HG03342 (cell line): ENCODE results near the gene AKT1S1.
A peak's percentile ranks its signal among the peaks of the same experiment; 100 is the strongest.

Experiments used
- ATAC-seq: cut with Tn5 transposase; IDR thresholded peaks from one replicate; pipeline ENCODE4 v1.9.1; 2021; ENCODE audit warnings: mild to moderate bottlenecking, moderate library complexity; ENCODE audit not compliant: unreplicated experiment

AKT1S1 gene

DNA sequence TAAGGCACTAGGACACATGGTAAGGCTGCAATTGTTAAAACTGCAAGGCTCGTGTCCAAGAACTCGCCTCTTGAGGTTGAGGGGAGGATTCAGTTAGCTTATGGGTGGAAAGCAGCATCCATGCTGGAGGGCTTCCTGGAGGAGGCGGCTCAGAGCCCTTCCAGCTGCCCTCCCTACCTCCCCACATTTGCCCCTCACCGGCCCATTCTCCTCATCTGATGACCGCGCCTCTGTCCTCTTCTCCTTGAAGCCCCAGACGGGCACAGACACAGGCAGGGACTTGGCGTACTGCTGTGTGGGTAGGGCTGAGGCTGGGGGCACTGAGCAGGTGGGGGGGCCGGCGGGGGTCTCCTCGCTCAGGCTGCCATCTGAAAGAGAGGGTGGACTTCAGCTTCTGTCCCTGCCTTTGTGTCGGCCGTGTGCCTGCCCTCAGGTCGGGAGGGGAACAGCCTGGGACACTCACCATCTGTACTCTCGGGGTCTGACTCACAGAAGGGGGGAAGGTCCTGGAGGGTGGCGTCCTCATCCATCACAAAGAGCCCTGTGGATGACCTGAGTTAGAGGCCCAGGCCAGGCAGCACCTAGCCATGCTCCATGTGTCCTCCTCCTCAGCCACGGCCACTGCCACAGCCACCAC, 5.7 kb downstream of the AKT1S1 start:
- no peak for ATAC-seq

DNA sequence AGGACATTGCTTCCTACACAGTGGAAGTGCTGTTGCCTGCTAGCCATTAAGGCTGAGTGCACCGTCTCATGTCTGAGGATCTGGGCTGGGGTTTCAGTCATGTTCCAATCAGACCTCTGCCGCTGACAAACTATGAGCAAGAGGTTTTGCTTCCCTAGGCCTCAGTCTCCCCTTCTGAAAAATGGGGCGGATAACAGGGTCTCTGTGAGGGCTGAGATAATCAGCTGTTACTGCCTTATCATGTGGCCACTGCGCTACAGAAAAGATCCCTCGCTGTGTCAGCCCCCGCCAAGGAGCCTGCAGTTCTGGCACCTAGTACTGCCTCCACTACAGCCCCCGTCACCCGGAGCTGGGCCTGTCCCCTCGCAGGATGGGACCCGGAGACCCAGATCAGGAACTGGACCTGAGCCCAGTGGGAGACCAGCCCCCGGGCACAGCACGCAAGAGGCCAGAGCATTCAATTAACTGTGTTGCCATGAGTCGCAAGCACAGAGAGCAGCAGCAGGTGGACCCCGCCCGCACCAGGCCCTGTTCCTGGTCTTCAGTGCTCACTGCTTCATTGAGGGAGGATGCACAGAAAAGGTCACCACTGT, 6.8 kb downstream of the AKT1S1 start:
- ATAC-seq = no peak

DNA sequence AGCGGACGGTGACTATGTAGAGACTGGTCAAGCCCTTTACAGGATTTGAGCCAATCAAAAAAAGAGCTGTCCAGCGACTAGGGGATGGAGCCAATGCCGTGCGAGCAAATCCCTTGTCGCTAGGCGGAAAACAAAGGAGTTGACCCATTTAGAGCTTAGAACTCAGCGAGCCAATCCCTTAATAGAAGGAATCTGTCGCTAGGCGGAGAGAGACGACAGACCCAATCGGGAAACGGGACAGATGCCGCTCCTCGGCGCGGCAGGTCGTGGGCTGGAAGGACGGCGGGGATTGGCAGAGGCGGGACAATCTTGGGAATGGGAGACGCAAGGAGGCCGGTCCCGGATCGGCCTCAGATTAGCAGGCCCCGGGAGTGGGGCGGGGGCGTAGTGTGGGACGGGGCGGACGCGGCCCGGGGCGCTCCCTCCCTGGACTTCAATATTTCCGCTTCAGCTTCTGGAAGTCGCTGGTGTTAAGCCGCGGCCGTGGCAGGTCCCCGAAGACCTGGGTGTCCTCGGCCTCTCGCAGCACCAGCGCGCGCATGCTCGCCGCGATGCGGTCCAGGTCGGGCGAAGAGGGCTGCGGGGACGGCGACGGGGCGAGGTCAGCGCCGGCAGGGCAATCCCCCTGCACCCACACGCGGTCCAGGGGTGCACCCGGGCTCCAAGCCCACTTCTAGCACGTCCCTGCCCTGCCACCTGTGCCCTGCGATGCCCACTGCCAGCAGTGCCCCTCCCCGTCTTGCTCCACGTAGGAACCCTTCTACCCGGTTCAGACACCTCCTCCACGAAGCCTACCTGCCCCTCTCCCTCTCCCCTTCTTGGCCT, 7.5 kb downstream of the AKT1S1 start:
- peak; percentile 57 for ATAC-seq

DNA sequence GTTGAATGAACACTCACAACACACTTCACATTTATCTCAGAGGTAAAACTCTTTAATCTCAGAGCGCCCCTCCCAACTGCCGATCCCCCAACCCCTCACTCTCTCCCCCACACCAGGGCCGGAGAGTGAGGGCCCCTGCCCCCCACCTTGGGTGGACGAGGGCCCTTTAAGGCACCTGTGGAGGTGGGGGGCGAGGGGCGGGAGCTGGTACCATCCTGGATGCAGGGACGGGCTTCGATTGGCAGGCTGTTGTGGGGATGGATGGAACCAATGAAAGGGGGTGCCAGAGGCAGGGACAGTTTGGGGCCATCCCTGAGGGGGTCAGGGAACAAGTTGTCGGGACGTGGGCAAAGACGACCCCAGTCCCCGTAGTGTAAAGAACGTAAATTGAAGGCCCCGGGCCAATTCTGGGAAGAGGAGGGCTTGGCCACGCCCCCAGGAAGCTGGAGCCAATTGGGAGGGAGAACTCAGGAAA, 8.1 kb downstream of the AKT1S1 start:
- ATAC-seq = peak; percentile 5

DNA sequence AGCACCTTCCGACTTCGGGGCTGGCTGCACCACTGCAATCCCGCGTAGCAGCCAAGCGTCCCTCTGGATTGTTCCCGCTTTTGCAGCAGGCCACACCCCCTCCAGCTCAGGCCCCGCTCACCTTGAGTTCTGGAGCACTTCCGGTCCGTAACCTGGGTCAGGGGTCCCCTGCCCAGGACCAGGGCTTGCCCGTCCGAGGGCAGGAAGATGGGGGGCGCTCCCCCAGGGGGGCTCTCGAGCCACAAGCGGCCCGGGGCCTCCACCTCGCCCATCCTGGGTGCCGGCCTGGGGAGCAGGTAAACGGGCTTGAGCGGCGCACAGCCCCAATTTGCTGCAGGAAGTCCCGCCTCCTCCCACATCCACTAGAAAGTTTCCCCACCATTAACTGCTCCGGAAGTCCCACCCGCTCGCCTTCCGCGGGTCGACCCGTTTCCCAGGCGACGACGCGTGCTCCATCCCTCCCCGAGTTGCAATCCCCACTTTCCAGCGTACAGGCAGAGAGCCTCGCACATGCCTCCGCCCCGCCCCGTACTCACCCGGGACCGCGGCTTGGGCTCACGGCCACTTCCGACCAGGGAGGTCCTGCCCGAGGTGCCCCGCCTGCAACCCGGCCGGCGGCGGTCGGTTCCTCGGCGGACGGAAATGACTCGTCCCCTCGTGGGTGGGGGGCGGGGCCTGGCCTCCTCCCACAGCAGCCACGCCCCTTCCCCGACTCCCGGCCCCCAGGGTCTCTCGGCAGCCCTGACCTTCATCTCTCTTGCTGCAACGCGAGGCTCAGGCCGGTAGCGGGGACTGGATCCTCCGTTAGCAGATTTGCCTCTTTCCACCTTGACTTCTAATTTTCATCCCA, 10.0 kb downstream of the AKT1S1 start, which contains the start of gene PNKP:
Gene PNKP, minus strand, starts transcription at position 644 of the 850 bp plus-strand sequence. Its CDS starts 372 bp downstream, at position 272.
- peak; percentile 32 for ATAC-seq

DNA sequence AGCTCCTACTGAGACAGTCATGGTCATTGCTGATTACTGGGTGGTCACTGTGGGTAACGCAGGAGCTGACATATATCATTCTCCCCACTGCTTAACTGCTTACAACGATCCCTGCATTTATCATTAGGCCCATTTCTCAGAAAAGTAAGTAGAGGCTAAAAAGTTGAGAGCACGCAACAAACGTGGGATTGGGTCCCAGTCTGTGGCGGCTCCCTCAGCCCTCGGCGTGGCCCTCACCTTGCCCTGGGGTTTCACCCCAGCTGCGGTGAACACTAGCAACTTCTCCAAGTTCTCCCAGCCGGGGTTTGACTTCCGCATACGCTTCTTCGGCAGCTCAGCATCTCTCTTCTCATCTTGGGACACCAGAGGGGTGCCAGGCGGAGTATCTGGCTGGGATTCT, 12.3 kb downstream of the AKT1S1 start:
- no peak for ATAC-seq

DNA sequence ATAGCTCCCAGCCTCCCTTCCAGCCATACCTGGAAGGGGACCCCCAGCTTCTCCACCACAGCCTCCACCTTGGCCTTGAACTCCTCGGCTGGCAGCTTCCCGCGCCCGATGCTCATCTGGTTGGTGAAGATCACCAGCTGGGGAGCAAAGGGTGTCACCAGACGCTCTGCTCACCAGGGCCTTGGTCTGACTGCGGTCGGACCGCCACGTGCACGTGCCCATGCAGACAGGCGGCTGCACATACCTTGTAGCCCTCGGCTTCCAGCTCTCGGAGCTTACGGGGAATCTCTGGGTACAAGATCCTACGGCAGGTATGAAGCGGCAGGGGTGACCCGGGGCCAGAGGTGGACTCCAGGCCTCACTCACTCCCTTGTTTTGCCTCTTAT, 13.2 kb downstream of the AKT1S1 start:
- no peak for ATAC-seq

DNA sequence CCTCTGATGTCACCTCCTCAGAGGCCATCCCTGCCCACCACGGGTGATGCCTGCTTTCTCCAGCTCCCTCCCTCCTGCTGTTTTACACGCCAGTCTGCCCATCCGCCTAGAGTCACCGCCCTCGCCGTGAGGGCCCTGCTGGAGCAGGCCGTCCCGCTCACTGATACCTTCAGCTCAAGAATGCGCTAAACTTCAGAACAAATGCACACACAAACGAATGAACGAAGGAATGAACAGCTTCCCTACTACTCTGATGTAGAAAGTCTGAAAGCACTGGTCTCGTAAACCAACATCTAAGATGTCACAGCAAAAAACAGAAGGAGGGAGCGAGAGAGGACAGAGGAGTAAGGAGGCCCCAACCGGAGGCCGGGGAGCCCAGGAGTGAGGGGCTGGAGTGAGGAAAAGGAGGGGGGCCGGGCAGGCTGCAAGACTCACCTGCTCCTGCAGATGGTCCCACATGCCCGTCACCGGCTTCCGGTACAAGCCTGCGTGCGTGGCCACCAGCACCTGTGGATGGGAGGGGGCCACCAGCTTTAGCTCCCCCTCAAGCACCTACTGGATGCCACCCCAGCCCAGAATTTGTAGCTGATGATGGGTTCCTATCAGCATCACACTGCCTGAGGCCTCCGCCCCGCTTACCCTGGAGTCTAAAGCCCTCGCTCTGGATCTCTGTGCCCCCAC, 13.8 kb downstream of the AKT1S1 start:
- ATAC-seq = no peak

DNA sequence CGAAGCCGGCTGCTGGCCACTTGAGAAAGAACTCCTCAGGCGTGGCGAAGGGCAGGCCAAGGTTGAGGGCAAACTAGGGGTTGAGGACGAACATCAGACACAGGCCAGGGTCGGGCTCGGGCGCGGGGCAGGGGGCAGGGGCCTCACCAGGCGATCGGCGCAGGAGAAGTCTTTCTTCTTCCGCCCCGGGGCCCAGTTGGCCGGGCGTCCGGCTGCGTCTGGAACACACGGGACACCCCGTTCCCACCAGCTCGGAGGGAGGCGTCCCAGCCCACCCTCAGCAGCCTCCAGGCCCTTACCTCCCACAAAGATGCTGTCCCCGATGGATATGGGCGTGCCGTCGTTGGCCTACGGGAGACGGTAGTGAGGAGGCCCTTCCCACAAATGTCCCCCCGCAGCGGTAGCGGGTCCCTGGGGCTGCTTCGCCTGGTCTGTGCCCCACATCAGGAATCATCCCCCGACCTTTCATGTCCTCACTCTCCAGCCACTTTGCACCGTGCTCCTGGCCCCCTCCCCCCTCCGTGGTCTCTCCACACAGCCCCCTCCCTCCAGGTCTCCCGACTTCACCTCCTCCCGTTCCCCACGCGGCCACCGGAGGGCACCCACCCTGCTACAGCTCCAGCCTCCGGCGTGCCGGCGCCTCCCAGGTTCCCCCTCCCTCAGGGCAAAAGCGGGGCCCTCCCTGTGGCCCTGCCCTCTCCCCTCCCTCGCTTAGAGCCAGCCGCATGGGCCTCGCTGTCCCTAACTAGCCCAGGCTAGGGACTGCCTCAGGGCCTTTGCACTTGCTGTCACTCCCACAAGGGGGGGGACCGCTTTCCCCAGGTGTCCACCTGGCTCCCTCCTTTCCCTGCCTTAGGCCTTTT, 14.5 kb downstream of the AKT1S1 start:
- no peak for ATAC-seq

DNA sequence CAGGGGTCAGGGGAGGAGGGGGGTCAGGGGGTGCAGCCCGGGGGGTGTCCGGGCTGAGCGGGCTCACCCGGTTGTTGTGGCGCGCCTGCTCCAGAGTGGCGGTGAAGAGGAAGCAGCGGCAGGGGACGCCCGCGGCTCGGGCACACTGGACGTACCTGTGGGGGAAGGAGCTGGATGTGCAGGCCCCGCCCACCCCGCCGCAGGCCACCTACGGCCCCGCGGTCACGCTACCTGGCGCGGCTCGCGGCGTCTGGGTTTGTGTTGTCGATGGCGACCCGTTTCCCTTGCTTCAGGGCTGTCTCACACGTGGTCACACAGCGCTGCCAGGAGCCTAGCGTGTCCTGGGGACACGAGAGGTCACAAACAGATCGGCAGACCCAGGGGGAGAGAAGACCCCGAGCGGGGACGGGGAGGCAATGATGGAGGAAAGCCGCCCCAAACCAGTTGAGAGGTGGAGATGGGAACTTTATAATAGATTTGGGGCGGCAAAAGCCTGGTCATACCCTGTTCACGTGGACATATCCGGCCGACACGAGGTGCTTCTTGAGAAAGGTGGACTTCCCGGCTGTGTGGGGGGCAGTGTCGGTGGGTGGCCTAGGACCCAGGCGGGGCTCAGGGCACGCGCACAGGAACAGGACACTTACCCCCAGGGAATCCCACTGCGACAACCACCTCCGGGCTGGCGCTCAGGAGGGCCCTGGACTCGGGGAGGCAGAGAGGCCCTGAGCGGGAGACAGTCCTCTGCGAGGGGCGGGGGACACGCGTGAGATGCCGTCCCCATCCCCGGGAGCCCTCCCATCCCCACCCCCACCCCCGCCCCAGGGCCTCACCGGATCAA, 15.4 kb downstream of the AKT1S1 start:
- no peak for ATAC-seq

DNA sequence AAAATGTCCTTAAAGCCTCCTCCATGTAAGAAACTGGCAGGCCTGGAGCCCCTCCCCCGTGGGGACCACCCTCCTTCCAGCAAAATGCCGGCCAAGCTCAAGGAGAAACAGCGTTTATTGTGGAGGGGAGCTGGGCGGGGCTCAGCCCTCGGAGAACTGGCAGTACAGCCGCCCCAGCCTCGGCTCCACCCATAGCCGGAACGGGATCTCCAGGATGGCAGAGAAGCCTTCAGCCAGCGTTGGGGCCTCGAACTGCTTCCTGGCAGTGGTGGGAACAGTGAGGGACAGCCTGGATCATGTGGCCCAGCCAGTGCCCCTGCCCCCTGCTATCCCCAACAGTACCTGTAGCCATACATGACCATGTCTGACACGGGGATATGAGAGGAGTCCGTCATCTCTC, 16.0 kb downstream of the AKT1S1 start:
- ATAC-seq = no peak

DNA sequence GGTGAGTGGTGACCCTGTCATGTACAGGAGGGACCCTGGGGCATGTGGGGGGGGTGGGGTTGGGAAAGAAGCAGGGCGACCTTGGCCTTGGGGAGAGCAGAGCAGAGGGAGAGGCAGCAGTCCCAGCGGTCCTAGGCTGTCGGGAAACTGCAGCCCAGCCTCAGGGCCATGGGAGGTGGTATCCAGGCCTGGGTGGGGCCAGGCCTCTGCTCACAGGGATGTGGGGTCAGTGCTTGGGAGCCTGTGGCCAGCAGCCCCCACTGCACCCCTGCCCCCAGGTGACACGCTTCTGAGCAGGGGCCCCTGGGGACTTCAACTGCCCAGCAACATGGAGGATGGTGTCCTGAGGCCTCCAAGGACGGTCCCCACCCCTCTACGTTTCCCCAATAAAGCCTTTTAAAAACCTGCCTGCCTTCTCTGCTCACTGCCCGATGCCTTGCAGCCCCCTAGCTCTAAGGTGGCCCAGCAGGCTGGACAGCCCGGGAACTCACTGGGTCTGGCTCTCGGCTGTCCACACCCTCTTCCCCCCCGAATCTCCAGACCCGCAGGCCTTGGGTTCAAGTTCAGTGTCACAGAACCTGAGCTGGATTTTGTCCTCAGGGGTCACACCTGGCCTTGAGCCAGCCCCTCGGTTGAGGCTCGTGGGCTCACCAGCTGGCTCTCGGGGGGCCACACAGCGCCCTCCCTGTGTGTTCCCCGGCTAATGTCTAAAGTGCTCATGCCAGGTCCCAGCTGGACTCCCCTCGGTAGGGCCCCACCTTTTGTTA, 16.6 kb downstream of the AKT1S1 start:
- ATAC-seq = no peak

DNA sequence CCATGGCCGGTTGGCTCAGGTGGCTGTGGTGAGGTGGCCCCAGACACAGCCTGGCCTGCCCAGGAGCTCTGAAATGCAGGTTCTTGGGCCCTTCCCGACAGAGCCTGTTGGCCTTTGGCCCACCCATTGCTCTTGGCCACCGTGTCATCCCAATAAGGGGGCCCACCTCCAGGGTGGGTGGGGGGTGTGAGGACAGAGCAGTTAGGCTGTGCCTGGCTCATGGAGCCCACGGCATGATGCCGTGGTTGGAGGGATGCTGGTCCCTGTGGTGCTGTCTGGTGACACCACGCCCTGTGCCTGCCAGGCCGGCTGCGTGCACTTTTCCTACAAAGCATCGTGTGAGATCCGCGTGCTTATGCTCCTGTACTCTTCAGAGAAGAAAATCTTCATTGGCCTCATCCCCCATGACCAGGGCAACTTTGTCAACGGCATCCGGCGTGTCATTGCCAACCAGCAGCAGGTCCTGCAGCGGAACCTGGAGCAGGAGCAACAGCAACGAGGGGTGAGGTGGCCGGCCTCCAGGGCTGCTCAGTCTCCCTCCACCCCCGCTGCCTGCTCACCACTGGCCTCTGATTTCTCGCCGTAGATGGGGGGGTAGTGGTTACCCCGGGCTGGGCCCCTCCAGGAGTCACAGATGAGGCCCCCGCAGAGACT, 17.3 kb downstream of the AKT1S1 start:
- no peak for ATAC-seq

DNA sequence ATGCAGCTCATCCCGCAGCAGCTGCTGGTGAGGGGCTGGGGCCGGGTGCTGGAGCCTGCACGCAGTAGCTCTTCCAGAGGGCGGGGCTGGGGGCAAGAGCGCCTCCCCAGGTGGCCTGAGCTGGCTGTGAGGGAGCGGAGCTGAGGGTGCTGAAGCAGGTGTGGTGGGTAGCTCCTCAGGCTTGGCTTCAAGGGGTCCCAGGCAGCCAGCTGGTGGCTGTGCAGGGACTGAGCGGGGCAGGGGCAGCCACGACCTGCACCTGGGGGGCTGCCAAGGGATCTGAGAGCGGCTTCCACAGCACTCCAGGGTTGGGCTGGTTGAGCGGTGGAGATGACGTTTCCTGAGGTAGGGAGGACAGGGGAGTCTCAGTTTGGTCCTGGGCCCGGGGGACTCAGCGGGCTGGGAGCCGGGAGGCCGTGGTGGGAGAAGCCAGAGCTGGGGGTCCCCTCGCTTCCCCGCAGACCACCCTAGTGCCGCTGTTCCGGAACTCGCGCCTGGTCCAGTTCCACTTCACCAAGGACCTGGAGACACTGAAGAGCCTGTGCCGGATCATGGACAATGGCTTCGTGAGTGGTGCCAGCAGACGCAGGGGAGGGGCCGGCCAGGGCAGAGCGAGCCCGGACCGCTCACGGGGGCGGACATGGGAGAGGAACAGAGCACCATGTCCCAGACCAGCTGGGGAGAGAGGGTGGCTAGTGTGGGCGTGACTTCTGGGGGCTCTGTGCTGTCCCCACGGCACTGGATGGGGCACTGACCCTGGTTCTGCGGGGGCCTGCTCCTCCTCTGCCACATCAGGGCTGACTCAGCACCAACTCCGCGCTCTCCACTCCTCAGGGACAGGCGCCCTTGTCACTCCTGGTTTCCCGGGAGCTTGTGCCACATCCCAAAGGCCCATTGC, 18.8 kb downstream of the AKT1S1 start:
- ATAC-seq = no peak

DNA sequence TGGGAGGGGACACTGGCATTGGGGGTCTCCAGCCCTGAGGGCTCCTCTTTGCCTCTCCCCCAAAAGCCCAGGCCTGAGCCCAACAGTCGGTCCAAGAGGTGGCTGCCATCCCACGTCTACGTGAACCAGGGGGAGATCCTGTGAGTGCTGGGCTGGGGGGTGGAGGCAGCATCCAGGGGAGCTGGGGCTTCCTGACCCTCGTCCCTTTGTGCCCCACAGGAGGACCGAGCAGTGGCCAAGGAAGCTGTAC, 19.4 kb downstream of the AKT1S1 start:
- ATAC-seq = no peak

DNA sequence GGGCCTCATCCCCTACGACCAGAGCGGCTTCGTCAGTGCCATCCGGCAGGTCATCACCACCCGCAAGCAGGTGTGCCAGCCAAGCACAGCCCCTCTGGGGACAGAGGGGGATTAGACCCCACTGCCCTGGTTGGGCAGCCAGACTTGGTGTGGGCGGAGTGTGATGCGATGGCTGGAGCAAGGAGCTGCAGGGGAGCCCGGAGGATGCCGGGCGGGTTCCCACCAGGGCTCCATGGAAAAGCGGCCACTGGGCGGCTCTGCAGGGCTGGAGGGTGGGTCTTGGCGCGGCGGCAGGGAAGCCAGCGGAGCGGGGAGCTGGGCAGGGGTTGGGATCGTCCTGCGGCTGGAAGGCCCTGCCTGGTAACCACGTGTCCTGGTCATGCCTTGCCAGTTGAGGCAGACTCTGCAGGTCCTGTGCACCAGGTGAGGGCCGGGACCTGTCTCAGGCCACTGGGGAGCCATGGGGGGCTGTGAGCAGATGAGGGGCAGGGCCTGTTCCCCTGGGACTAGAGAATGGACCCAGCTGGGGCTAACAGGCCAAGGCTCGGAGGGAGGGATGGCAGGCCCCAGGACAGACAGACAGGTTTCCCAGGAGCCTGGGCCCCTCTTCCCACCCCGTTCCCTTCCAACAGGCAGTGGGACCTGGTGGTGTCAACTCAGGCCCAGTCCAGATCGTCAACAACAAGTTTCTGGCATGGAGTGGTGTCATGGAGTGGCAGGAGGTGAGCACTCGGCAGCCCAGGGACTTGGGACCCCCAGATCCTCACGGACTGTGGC, 19.9 kb downstream of the AKT1S1 start:
- ATAC-seq = no peak
